Esophagus muscularis mucosa (tissue), 4 donors: ENCODE measurements around the gene C11orf68. TPM values are rescaled to one million over a fixed set of nuclear protein-coding genes. Genes with fewer than 3 reads are reported as not detected.
A peak's percentile ranks its signal among the peaks of the same experiment; 100 is the strongest.

Source experiments
- DNase-seq: peaks from one replicate; pipeline ENCODE4 v3.0.0-alpha.2; 2017; ENCODE audit errors: extremely low spot score
- H3K27ac ChIP-seq, 4 donors: fragments of 200-600 bp; sonication (generic); replicated peaks in 1 of 4; 1 replicate in 3 of 4; 2 replicates in 1 of 4; pipeline ENCODE4 v1.5.1; 2016 to 2019; ENCODE audit warnings: mild to moderate bottlenecking in 1 of 4
- H3K27me3 ChIP-seq, 4 donors: fragments of 200-600 bp; sonication (generic); one replicate each; pipeline versions ENCODE4 v1.5.1 to v1.6.0; 2016 to 2019
- H3K36me3 ChIP-seq, 4 donors: fragments of 200-600 bp; sonication (generic); one replicate each; pipeline ENCODE4 v1.5.1; 2016 to 2019
- H3K4me1 ChIP-seq, 4 donors: fragments of 200-600 bp; sonication (generic); one replicate each; pipeline ENCODE4 v1.5.1; 2016 to 2019
- H3K4me3 ChIP-seq, 4 donors: fragments of 200-600 bp; sonication (generic); 1 replicate in 2 of 4; 2 replicates in 2 of 4; pipeline ENCODE4 v1.5.1; 2016 to 2019; ENCODE audit warnings: mild to moderate bottlenecking in 4 of 4, moderate library complexity in 1 of 4
- H3K9me3 ChIP-seq, 4 donors: fragments of 200-600 bp; sonication (generic); 1 replicate in 3 of 4; 2 replicates in 1 of 4; pipeline ENCODE4 v1.5.1; 2016 to 2019
- CTCF ChIP-seq, 3 experiments: fragments of 200-600 bp in 2 of 3; fragments of 450-650 bp in 1 of 3; sonication (generic) in 2 of 3; IDR thresholded peaks; one replicate each; pipeline ENCODE4 v1.5.1; 2017 to 2019; ENCODE audit warnings: antibody characterized with exemption in 3 of 3, mild to moderate bottlenecking in 2 of 3, moderate library complexity in 1 of 3
- EP300 ChIP-seq: sonication (generic); formaldehyde crosslinking; IDR thresholded peaks from one replicate; pipeline ENCODE4 v1.6.1; 2017; ENCODE audit warnings: antibody characterized with exemption
- POLR2A ChIP-seq: fragments of 450-650 bp; IDR thresholded peaks from one replicate; pipeline ENCODE4 v1.6.1; 2017; ENCODE audit warnings: antibody characterized with exemption, moderate library complexity, mild to moderate bottlenecking, low read depth
- POLR2AphosphoS5 ChIP-seq, 2 donors: sonication (generic); formaldehyde crosslinking; IDR thresholded peaks; one replicate each; pipeline ENCODE4 v1.6.1; 2017; ENCODE audit warnings: antibody characterized with exemption in 2 of 2
- WGBS: methylation state at CpG from one replicate; pipeline ENCODE4 v1.1.5; 2018; 5-methylcytosine and 5-hydroxymethylcytosine counted together
- intact Hi-C: fragments of 100-400 bp; cut with DNase I; formaldehyde crosslinking; loops from one replicate; pipeline ENCODE4 v1.15.1; 2023
- total RNA-seq, 4 donors: library from RNA; depleted of rRNA; stranded (reverse); fragments of >200 nt; gene quantifications; one replicate each; pipeline versions ENCODE4 v1.1.0 to v1.2.1, GENCODE V29; 2016

The C11orf68 gene
- total RNA-seq, 4 donors from 2014 or later, result 18.2 to 56.0 (median 28.0) TPM

- TF ChIP-seq CTCF (IDR thresholded peaks at IDR 0.05) (no peak), EP300 (no peak), POLR2AphosphoS5 (IDR thresholded peaks at IDR 0.05) (no peak), POLR2A (no peak)
- intact Hi-C loops, result loop anchor here (10.0 kb wide), 1 partner anchor 56 kb away; no protein-coding TSS in a partner anchor
- Histone ChIP-seq H3K36me3 (peaks cover 0 to 3% (median under 1%) of the 10 kb centered on the region in 4 donors), H3K4me1 (no peaks in the 10 kb centered on the region), H3K27ac (no peak overlapping the region), H3K27me3 (peaks cover 0 to 6% (median 0%) of the 10 kb centered on the region in 4 donors), H3K9me3 (no peaks in the 10 kb centered on the region), H3K4me3 (no peak overlapping the region)
- 72% methylated on average over 6 of the region's 6 CpGs for WGBS
- no peak for DNase-seq
These were observed 9.8 kb upstream of the C11orf68 start for GRCh38 chr11:65928667-65929066.

- 51% methylated on average over 8 of the region's 9 CpGs for WGBS
- no peak for DNase-seq
These were observed 9.1 kb upstream of the C11orf68 start for GRCh38 chr11:65927904-65928397.

GRCh38 chr11:65925397-65925796, 6.5 kb upstream of the C11orf68 start:
- Histone ChIP-seq H3K36me3 (peaks cover 7 to 30% (median 28%) of the 10 kb centered on the region in 4 donors), H3K27ac (no peak overlapping the region), H3K4me1 (peaks cover 8 to 14% (median 10%) of the 10 kb centered on the region in 4 donors), H3K9me3 (no peaks in the 10 kb centered on the region), H3K4me3 (no peak overlapping the region), H3K27me3 (no peaks in the 10 kb centered on the region)
- intact Hi-C loops, result loop anchor here (10.0 kb wide), 1 partner anchor 59 kb away; no protein-coding TSS in a partner anchor
- TF ChIP-seq CTCF (IDR thresholded peaks at IDR 0.05) (no peak), POLR2A (no peak), POLR2AphosphoS5 (IDR thresholded peaks at IDR 0.05) (no peak), EP300 (no peak)
- WGBS, result 79% methylated on average over 2 of the region's 2 CpGs
- DNase-seq, result no peak

More at GRCh38 chr11:65927904-65928397, 9.1 kb upstream of the C11orf68 start:
- intact Hi-C loops, result loop anchor here (10.0 kb wide), 1 partner anchor 57 kb away; no protein-coding TSS in a partner anchor
- Histone ChIP-seq H3K27ac (peak overlapping the region in 1 of 4 donors; percentile 30), H3K4me3 (peak overlapping the region in 1 of 4 donors; percentile 33), H3K4me1 (no peaks in the 10 kb centered on the region), H3K27me3 (peaks cover 0 to 6% (median 0%) of the 10 kb centered on the region in 4 donors), H3K36me3 (peaks cover 2 to 7% (median 5%) of the 10 kb centered on the region in 4 donors), H3K9me3 (no peaks in the 10 kb centered on the region)
- TF ChIP-seq CTCF (IDR thresholded peaks at IDR 0.05) (no peak), POLR2A (no peak), POLR2AphosphoS5 (IDR thresholded peaks at IDR 0.05) (no peak)

GRCh38 chr11:65922565-65922964, 3.7 kb upstream of the C11orf68 start:
- Histone ChIP-seq H3K4me1 (peaks cover 18 to 29% (median 26%) of the 10 kb centered on the region in 4 donors), H3K27ac (no peak overlapping the region), H3K36me3 (peaks cover 7 to 30% (median 28%) of the 10 kb centered on the region in 4 donors), H3K4me3 (no peak overlapping the region), H3K9me3 (no peaks in the 10 kb centered on the region), H3K27me3 (no peaks in the 10 kb centered on the region)
- intact Hi-C loops, result loop anchor here (5.0 to 10.0 kb wide), 2 partner anchors 35 to 62 kb away; no protein-coding TSS in a partner anchor
- WGBS, result 73% methylated on average over 3 of the region's 3 CpGs
- TF ChIP-seq EP300, result no peak
- TF ChIP-seq POLR2AphosphoS5 (IDR thresholded peaks at IDR 0.05), result no peak
- TF ChIP-seq CTCF (IDR thresholded peaks at IDR 0.05), result no peak
- TF ChIP-seq POLR2A, result no peak
- no peak for DNase-seq
